ENCODE data around the gene ZFHX3.

GRCh38 chr16:72850021-72850420 lies 197.9 kb downstream of the ZFHX3 start:
- TF ChIP-seq EZH2 (IDR thresholded peaks at IDR 0.05; ENCODE audit: insufficient read depth, poor library complexity, severe bottlenecking) (no peak), EZH2phosphoT487 (IDR thresholded peaks at IDR 0.05; ENCODE audit: insufficient read depth, low read depth) (no peak)

All from GM23248 (cell line).